Activated CD4-positive, CD25-positive, alpha-beta regulatory T cell treated with anti-CD3 and anti-CD28 coated beads, Interleukin-2, amount 50 U/mL, for 24 hours (primary cell): ENCODE data around the gene SAMSN1.
"Not testable (repeated sequence)": the region's sequence is repeated elsewhere in the genome, so short reads cannot be mapped to it uniquely, and the experiment has no call there.

ENCODE experiments used
- ATAC-seq, 2 donors: fragments of 150-1000 bp; cut with Tn5 transposase; one replicate each; pipeline ENCODE4 v1.10.0; 2021; ENCODE audit warnings: mild to moderate bottlenecking in 1 of 2, moderate library complexity in 1 of 2

The SAMSN1 gene

DNA sequence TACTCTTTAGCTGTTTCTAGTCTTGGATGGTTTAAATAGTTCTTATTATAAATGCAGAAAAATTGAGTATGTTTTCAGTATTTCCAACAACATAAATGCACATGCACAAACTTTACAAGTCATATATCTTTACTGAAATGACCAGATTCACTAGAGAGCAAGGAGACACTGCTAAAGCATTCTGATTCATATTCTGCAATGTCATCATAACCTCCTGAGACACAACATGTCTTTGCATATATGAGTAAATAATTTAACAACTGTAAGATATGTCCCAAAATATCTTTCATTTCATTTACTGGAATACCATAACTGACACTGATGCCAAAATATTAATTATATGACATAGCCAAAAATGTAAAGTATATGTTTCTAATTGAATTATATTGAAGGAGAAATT, 16.8 kb upstream of the SAMSN1 start:
- ATAC-seq: no peak

DNA sequence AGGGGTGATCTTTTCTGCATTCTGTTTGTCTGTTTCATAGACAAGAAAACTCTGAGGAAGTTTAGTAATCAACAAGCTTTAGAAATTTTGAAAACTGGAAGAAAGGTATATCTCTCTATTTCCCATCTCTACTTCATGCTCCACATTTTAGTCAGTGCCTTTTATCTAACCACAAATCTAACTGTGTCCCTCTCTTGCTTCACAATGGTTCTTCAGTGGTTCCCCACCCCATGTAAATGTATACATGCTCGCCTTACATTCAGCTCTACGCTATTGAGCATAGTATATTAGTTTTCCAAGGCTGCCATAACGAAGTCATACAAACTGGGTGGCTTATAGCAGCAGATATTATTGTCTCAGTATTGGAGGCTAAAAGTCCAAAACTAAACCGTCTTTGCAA, 14.4 kb upstream of the SAMSN1 start:
- peak in 1 of 2 donors; percentile 28 for ATAC-seq

DNA sequence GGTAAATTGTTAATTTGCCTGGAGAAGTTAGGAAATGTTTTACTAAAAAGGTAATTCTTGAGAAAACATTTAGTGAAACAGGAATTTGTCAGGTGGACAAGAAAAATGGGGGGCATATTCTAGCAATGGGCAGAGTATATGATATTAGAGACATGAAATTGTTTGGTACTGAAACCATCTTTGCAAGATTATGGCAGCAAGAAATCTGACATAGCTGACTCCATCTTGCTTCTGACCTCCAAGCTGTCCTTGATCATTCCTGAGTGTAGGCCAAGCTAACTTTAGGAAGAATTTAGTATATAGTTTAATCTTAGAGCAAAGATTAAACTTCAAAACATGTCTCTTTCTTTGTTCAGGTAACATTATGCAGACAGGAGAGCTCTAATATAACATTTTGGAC, 14.0 kb upstream of the SAMSN1 start:
- ATAC-seq: no peak

DNA sequence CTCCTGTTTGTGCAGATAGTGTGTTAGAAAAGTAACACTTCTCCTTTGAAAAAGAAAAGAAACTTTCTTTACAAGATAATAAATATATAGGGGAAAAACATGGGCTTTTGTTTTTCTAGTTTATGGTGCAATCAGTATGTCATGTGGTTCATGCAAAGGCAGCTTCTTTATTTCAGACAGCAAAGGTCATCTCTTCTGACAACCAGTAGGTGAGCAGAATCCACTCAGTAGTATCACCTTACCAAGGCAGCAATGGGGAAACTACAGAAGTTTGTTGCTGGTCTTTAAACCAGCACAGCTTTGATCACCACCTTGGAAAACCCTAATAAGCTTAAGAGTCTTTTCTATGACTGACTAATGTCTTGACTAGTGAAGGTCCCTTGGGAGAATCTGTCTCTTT, 13.0 kb upstream of the SAMSN1 start:
- peak; percentile 10 to 59 for ATAC-seq

DNA sequence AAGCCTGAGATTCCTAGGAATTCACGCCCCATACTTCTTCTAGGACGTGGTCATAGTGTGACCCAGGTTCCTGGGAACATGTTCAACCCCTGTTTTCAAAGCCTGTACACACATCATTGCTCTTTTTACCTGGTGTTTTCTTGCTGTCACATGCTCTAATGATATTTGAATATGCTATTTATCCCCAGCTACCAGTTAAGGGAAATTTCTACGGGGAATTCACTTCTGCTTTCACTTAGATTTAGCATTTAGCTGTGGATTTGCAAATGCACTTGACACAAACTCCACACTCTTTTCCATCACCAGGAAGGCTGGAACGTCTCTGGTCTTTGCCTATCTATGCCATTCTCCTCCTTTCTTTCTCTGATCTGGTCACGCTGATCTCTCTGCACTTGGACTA, 11.3 kb upstream of the SAMSN1 start:
- ATAC-seq: no peak

DNA sequence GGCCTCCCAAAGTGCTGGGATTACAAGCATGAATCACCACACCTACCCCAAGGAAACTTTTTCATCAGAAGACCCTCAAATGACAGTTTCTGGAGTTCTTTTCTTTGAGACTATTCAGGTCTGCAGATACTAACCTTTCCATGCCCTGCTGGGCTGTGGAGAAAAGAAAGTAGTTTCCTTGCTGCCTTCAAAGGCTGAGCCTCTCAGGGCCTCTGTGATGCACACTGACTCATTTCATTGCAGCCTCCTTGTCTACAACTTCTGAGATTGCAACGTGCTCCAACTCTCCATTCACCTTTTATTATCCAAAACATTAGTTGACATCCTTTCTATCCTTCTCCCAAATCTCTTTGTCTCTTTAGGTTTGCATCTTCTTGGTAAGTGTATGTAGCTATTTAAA, 8.8 kb upstream of the SAMSN1 start:
- ATAC-seq: peak; percentile 88 to 89

DNA sequence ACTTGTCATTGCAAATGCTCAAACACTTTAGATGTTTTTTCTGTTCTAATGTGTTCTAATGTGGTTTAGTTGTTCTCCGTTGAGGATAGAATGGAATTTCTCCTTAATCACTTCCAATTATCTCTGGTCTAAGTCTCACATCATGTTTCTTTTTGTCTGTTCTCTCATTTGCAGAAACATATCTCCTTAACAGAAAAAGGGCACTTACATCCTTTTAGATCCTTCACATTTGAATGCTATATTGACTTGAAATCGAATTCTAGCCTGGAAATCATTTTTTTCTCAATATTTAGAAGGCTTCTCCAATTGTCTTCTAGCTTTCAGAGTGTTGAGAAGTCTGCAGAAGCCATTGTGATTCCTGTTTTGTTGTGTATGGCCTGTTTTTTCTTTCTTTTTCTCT, 7.3 kb upstream of the SAMSN1 start:
- no peak for ATAC-seq

DNA sequence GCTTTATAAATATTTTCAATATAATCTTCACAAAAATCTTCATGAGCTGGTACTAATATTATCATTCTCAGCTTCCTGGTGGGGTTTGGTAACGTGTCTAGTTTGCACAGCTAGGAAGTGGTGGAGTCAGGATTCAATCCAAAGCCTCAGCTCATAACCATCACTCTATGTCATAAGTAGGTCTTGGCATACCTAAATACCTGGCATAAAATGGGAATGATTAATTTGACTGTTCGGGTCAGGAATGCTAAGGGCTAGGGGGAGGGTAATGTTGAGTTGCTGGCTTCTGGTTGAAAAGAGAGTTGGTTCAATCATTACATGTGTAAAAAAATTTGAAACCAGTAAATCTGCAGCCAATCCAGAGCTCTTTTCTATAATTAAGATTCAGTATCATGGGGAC, 5.6 kb upstream of the SAMSN1 start:
- no peak for ATAC-seq

DNA sequence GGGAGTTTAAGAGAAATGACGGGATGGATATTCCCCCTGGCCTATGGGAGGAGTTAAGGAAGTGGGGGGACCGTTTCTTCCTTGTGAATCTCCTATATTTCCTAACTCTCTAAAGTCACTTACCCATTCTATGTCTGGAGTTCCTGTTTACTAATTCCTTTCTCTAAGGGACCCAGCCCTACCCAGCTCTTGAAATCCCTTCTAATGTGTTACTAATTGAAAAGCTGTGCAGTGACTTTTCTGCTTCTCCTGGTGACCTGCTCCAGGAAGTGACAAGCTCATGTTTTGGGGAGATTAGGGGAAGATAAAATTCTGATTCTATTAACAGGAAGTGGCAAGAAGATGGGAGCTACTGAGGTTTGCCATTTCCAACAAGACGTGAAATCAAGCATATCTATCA, 4.0 kb upstream of the SAMSN1 start:
- no peak for ATAC-seq

DNA sequence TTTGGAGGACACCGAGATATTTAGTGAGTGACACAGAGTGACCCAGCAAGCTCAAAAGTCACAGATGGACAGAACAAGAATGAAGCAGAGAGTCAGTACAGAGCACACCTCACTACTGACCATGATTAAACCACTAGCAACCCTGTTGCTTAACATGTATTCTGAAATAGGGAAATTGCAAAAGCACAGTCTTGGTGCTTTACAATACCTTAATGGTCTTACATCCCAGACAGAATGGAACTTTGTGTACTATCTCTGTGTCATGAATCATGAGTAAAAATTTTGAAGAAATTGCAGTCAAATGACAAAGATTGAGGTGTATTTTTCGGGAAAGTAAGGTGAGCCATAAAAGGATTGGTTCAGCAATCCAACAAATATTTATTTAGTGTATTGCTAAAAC, 2.7 kb upstream of the SAMSN1 start:
- no peak for ATAC-seq

DNA sequence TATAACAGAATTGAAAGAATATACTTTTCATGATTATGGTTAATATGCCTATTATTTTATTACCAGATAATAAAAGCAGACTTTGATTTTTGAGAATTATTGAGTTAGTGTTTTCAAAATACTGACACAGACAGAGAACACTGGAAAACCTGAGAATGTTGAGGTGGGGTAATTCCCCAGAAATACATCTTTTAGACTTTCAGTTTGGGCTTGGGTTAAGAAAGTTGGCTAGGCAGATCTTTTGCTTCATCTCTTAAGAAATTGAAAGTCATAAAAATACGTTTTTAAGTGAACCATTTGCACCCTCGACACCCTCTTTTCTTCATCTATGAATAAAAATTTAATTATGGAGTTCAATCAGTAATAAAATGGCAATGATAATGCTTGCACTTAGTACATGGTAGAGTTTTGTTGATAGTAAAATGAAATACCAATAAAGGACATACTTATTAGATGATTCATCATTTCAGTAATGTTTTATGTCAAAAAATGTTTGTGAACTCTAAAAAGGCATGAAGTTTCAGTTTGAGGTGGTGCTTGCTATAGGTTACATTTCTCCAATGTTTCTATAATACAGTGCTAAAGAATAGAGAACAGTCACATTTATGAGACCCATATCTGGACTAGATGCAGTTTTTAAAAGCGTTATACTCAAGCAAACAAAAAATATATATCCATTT, 1.9 kb upstream of the SAMSN1 start:
- ATAC-seq: peak; percentile 50 to 52

DNA sequence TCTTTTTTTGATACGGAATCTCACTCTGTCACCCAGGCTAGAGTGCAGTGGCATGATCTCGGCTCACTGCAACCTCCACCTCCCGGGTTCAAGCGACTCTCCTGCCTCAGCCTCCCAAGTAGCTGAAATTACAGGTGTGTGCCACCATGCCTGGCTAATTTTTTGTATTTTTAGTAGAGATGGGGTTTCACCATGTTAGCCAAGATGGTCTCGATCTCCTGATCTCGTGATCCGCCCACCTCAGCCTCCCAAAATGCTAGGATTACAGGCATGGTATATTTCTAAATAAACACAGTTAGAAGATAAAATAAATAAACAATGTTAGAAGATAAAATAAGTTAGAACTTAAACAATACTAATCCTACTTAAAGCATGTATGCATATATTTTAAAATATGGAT, 604 bp upstream of the SAMSN1 start:
- ATAC-seq: not testable (repeated sequence)

DNA sequence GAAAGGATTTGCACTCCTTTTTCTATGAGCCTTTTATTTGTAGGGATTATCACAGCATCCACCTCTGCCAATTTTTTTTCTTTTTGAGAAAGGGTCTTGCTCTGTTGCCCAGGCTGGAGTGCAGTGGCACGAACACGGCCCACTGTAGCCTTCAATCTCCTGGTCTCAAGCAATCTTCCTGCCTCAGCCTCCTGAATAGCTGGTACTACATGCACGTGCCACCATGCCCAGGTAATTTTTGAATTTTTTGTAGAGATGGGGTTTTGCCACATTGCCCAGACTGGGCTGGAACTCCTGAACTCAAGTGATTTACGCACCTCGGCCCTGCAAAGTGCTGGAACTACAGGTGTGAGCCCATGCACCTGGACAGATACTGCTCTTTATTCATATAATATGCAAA, 2.1 kb downstream of the SAMSN1 start:
- no peak for ATAC-seq

DNA sequence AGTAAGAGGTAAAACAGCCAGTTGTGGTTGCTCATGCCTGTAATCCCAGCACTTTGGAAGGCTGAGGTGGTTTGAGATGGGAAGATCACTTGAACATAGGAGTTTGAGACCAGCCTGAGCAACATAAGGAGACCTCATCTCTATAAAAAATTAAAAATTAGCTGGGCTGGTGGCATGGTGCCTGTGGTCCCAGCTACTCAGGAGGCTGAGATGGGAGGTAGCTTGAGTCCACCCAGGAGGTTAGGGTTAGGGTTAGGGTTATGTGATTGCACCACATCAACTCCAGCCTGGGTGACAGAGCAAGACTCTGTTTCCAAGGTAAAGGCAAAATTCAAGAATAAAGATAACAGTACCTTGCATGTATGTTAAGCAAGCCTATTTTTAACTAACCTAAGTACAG, 3.5 kb downstream of the SAMSN1 start:
- ATAC-seq: peak in 1 of 2 donors; percentile 15

DNA sequence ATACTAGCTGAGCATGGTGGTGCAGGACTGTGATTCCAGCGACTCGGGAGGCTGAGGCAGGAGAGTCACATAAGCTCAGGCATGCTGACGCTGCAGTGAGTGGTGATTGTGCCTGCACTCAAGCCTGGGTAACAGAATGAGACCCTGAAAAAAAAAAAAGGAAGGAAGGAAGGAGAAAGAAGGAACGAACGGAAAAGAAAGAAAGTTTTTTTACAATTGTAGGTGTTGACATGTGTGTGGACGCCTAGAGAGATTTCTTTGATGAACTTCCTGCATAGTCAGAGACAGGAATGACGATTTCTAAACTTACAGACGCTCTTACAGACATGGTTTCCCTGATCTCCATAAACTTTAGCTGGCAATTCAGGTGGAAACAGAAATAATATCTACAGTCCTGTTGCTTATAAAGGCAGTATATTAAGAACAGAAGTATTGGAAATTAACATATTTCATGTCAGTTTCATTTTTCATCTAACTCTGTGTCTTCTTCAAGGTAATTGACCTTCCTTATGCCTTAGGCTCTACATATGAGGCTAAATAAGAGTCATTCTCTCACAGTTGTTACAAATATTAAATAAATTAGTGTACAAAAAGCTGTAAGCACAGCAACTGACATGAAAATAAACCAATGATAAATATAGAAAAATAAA, 4.1 kb downstream of the SAMSN1 start:
- peak; percentile 43 to 46 for ATAC-seq

DNA sequence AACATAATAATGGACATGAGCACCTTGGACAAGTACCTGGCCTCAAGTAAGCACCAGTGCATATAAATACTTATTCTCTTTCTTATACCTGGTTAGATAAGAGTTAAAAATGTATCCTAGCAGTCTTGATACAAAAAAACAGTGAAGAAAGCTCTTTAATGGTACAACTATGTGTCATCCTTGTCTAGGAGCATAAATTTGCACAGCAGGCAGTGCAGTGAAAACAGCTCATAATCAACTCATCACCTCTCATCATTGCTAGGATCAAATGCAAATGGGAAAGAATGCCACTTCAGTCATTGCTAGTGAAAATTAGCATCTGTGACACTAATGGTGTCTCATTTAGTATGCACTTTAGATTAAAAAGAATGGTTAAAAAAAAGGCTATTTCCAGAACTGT, 7.6 kb downstream of the SAMSN1 start:
- peak; percentile 19 to 42 for ATAC-seq

DNA sequence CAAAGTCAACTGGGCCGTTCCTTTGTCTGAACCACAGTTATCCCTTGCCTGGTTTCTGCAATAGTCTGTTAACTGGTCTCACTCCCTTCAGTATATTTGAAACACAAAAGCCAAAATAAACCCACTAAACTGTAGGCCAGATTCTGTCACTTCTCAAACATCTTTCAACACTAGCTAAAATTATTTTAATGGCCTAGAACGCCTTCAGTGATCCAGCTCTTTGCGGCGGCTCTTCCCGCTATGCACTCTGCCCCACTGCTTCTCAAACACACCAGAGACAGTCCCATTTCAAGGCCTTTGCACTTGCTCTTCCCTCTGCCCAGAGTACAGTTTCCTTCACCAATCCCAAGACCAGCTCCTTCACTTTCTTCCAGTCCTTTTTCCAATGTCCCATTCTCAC, 9.2 kb downstream of the SAMSN1 start:
- no peak for ATAC-seq

DNA sequence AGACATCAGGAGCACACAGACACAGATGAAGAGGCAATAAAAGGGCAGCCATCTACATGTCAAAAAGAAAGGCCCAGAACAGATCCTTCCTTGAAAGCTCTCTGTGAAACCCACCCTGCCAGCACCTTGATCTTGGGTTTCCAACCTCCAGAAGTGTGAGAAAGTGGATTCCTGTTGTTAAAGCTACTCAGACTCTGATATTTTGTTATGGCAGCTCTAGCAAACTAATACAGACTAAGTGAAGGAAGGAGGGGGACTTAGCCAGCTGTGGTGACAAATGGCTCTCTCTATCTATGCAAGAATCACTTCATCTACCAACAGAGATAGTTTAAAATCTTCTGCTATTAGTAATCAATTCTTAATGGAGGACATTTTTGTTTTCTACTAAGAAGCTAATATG, 10.4 kb downstream of the SAMSN1 start:
- ATAC-seq: no peak

DNA sequence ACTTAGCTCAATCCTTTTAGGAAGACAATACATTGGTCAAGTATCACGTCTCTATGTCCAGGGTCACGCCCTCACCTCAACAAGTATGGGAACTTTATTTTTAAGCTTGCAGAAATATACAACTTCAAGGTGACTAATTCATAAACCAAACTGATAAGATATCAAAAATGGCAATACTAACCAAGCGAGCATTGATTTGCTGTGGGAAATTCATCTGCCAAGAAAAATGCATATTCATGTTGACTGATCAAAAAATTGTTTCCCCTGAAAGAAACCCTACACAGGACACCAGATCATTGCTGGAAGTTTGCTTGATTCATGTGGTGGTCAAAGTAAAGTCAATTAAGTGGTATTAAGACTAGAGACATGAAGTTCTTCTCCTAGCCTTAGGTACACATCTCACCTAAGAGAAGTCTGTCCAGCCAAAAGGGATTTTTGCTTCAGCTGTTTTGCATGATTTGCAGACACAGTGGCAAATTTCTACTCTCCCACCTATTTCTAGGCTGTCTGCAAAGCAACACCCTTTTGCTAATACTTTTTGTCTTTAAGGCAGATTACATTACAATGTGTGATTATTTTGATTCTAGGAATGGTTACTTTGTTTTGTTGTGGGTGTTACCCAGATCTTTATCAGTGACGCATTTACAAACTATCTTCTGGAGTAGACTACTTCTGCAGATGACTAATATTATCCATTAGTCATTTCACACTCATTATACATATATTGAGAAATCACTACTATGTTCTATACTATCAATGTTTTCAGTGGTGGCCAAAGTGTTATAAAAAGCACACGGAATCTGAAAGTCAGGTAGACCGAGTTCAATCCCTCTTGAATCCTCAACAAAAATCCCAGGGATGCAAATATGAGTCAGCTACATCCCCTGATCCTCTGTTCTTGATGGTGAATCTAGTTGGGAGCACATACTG, 12.4 kb downstream of the SAMSN1 start:
- ATAC-seq: peak; percentile 73 to 78

DNA sequence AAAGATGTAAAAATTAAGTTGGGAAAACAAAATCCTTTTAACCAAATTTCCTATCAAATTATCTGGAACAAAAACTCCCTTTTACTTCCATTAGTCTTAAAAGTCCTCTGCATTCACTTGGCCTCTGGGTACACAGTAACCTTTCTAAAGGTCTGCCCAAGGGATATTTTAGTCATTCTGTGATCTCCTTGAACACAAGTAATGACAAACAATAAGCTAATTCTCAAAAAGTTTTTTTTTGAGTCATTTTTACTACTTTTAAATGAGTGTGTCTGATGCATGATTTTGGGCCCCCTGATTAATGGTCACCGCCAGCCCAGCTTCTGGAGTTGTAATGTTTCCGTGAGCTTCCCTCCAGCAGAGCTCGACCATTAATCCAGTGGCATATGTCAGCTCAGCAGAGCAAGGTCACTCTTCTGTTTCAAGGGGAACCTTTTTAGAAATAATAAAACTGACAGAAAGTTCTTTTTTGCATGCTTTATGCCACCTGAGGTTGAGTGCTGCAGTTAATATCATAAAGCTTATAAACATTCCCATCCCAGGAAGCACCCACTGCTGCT, 14.3 kb downstream of the SAMSN1 start:
- ATAC-seq: peak in 1 of 2 donors; percentile 5

DNA sequence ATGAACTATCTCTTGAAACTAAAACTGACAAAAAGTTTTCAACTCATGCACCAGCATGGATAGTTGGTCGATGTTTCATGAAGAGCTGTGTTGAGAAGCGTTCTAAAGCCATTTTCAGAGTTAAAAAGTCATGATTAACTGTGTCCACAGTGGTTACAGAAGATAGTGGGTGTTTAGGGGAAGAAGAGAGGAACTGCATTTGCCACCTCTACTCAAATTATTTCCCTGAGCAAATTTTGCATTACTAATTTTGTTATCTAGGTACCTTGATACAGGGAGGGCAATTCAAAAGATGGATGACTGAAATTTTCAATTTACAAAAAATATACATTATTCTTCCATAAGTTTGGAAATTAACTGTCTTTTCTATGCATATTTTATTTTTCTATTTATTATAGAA, 15.5 kb downstream of the SAMSN1 start:
- ATAC-seq: no peak

DNA sequence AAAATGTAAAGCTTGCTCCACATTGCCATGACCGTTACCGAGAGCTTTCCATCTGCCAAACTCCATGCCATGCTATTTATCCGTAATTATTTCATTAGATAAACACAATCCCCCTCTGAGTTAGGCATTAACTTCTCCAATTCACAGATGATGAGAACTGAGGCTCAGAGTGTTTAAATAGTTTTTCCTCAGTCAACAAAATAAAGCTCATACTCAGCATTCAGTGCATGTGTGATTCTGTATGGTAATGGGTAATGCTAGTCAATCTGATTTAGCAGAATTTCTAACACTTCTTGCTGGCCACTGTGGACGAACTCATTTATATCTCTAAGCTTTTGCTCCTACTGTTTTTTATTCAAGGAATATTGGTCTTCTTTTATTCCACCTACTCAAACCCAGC, 17.3 kb downstream of the SAMSN1 start:
- ATAC-seq: no peak
